GM13977 (cell line): ENCODE data around the gene FAM219B.

Source experiments
- DNase-seq: peaks from one replicate; pipeline ENCODE4 v3.0.0; 2012; ENCODE audit warnings: low spot score
- in situ Hi-C: fragments of 300-500 bp; cut with MboI; formaldehyde crosslinking; loops from one replicate; pipeline ENCODE4 v1.12.0; 2022; ENCODE audit warnings: low sequenced_read_pairs, low pct_unique_long_range_greater_than_20kb, mixed read lengths, inconsistent platforms; ENCODE audit not compliant: unreplicated experiment
- TF ChIP-seq, protein P1 (sequence below): IDR thresholded peaks from 2 replicates; pipeline ENCODE4 v1.5.1; 2012; ENCODE audit warnings: mild to moderate bottlenecking, control low read depth; ENCODE audit not compliant: insufficient read depth; ENCODE audit errors: extremely low read depth, missing control alignments

The FAM219B gene

DNA sequence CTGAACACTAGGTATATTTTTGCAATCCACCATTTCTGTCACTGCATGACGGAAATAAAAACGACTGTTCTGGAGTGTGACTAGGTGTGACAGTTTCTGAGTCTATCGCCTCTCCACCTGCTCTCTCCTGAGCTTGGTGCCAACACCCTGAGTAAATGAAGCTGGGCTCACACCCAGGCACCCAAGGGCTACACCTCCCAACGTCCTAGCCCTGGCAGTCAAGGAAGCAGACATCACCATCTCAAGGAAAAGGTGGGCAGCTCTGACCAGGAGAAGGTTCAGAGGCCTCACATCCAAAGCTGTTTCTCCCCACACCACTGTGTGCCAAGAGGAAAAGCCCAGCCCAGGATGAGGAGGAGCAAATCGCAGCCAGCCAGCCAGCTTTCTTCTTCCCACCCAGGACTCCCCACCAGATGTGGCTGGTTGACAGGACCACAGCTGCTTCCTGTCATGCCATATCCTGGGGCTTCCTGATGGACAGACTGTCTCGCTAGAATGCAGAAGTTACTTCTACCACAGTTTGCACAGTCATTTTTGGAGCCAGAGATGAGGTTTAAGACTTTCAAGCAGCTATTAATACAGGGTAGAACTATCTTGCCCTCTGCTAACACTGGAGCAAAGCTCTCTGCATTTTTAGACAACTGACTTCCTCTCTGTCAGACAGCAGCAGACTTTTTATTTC, 36.8 kb downstream of the FAM219B start:
- TF ChIP-seq, protein P1, sequence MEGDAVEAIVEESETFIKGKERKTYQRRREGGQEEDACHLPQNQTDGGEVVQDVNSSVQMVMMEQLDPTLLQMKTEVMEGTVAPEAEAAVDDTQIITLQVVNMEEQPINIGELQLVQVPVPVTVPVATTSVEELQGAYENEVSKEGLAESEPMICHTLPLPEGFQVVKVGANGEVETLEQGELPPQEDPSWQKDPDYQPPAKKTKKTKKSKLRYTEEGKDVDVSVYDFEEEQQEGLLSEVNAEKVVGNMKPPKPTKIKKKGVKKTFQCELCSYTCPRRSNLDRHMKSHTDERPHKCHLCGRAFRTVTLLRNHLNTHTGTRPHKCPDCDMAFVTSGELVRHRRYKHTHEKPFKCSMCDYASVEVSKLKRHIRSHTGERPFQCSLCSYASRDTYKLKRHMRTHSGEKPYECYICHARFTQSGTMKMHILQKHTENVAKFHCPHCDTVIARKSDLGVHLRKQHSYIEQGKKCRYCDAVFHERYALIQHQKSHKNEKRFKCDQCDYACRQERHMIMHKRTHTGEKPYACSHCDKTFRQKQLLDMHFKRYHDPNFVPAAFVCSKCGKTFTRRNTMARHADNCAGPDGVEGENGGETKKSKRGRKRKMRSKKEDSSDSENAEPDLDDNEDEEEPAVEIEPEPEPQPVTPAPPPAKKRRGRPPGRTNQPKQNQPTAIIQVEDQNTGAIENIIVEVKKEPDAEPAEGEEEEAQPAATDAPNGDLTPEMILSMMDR = no peak
- DNase-seq = peak; percentile 78
- in situ Hi-C loops = no loop called here

DNA sequence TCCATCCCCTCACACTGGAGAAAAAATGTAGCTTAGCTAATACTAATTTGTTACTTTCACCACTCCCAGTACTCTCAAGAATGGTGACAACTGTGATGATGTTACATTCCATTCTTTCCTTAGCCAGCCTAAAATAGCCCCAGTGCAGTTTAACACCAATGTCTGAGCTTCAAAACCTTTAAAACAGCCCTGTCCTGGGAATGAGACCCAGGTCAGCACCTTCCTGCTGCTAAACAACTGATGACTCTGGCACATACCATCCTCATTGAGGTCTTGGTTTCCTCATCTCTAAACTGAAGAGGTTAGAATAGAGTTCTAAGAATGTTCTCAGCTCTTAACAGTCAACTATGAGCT, 37.3 kb downstream of the FAM219B start:
- DNase-seq = no peak
- in situ Hi-C loops = no loop called here
- TF ChIP-seq, protein P1 = no peak

- in situ Hi-C loops = no loop called here
- DNase-seq = no peak
- TF ChIP-seq, protein P1 = no peak
These were observed 38.6 kb downstream of the FAM219B start for GRCh38 chr15:74868059-74868458.

- TF ChIP-seq, protein P1 = no peak
- no peak for DNase-seq
- in situ Hi-C loops = no loop called here
These were observed 39.1 kb downstream of the FAM219B start for GRCh38 chr15:74867466-74868038.

DNA sequence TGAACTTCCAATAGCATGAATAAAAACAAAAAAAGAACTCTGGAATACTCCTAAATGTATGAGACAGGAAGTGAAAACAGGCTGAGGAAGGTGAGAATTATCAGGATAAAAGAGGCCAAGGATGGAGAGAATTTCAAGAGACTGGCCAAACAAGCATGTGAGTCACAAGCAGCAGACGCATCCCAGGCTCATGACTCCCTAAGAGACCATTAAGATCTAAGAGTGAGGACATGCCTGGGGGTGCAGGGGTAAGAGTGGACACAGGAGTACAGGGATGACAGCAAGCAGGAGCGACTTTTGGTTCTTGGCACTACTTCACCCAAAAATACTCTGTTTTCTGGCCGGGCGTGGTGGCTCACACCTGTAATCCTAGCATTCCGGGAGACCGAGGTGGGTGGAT, 40.6 kb downstream of the FAM219B start:
- in situ Hi-C loops = no loop called here
- DNase-seq = no peak
- TF ChIP-seq, protein P1 = no peak

- TF ChIP-seq, protein P1 = no peak
- in situ Hi-C loops = no loop called here
- DNase-seq = no peak
These were observed 41.3 kb downstream of the FAM219B start for GRCh38 chr15:74865316-74865715.

- DNase-seq = no peak
- TF ChIP-seq, protein P1 = no peak
- in situ Hi-C loops = no loop called here
These were observed 42.4 kb downstream of the FAM219B start for GRCh38 chr15:74864296-74864695.
